Subcutaneous abdominal adipose tissue (tissue), 5 donors: ENCODE data around the gene MRPL53.
"Not testable (repeated sequence)": the region's sequence is repeated elsewhere in the genome, so short reads cannot be mapped to it uniquely, and the experiment has no call there.

Experiments used
- H3K27ac ChIP-seq: one replicate; pipeline ENCODE4 v1.7.0; 2013; ENCODE audit warnings: low read depth, mild to moderate bottlenecking, inconsistent platforms, low read length, moderate library complexity
- H3K27me3 ChIP-seq, 5 donors: one replicate each; pipeline ENCODE4 v1.7.0; 2013; ENCODE audit warnings: low read length in 5 of 5, inconsistent platforms in 1 of 5; ENCODE audit not compliant: control insufficient read depth in 5 of 5, insufficient read depth in 4 of 5
- H3K36me3 ChIP-seq, 5 donors: one replicate each; pipeline ENCODE4 v1.7.0; 2013; ENCODE audit warnings: low read length in 5 of 5; ENCODE audit not compliant: control insufficient read depth in 5 of 5, insufficient read depth in 5 of 5
- H3K4me1 ChIP-seq, 5 donors: one replicate each; pipeline ENCODE4 v1.7.0; 2013; ENCODE audit warnings: low read length in 5 of 5, mild to moderate bottlenecking in 3 of 5, moderate library complexity in 1 of 5; ENCODE audit not compliant: control insufficient read depth in 5 of 5, insufficient read depth in 5 of 5
- H3K4me3 ChIP-seq, 5 donors: one replicate each; pipeline ENCODE4 v1.7.0; 2013; ENCODE audit warnings: low read length in 5 of 5, low read depth in 1 of 5
- H3K9ac ChIP-seq, 5 donors: one replicate each; pipeline ENCODE4 v1.7.0; 2013; ENCODE audit warnings: low read length in 5 of 5, mild to moderate bottlenecking in 4 of 5, moderate library complexity in 3 of 5
- H3K9me3 ChIP-seq, 5 donors: one replicate each; pipeline ENCODE4 v1.7.0; 2013; ENCODE audit warnings: low read length in 5 of 5; ENCODE audit not compliant: control insufficient read depth in 5 of 5
- donor health status: healthy.
- donor health status: healthy.
- donor health status: healthy.
- donor health status: healthy.
- donor health status: healthy.

MRPL53 gene

GRCh38 chr2:74495440-74495839 lies 23.0 kb upstream of the MRPL53 start:
- Histone ChIP-seq H3K9ac (no peak overlapping the region), H3K27me3 (peaks cover 30 to 34% (median 34%) of the 10 kb centered on the region in 5 donors), H3K9me3 (no peaks in the 10 kb centered on the region), H3K4me1 (peaks cover 0 to 28% (median 22%) of the 10 kb centered on the region in 5 donors), H3K4me3 (no peak overlapping the region), H3K27ac (no peak overlapping the region), H3K36me3 (peaks cover 5 to 42% (median 41%) of the 10 kb centered on the region in 5 donors)

DNA sequence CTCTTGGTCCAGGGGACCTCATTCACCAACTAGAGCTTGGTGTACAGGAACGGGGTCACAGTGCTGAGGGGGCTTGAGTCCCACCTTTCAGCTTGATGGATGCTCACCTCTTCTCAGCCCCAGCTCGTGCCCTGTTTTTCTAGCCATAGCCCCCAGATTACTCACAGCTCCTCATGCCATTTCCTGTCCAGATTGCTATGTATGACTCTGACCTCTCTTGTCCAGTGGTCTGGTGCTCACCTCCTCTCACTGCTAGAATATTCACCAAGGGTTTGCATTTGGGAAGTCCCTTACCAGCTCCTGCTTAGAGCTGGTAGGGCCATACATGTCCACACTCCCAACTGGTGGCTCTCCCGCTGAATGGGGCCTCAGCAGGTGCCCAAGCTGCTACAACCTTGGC lies 21.1 kb upstream of the MRPL53 start:
- Histone ChIP-seq H3K27me3 (peaks cover 13 to 17% (median 15%) of the 10 kb centered on the region in 5 donors), H3K9ac (no peak overlapping the region), H3K9me3 (no peaks in the 10 kb centered on the region), H3K4me1 (peaks cover 0 to 14% (median 11%) of the 10 kb centered on the region in 5 donors), H3K27ac (no peak overlapping the region), H3K4me3 (no peak overlapping the region), H3K36me3 (peaks cover 5 to 57% (median 46%) of the 10 kb centered on the region in 5 donors)

DNA sequence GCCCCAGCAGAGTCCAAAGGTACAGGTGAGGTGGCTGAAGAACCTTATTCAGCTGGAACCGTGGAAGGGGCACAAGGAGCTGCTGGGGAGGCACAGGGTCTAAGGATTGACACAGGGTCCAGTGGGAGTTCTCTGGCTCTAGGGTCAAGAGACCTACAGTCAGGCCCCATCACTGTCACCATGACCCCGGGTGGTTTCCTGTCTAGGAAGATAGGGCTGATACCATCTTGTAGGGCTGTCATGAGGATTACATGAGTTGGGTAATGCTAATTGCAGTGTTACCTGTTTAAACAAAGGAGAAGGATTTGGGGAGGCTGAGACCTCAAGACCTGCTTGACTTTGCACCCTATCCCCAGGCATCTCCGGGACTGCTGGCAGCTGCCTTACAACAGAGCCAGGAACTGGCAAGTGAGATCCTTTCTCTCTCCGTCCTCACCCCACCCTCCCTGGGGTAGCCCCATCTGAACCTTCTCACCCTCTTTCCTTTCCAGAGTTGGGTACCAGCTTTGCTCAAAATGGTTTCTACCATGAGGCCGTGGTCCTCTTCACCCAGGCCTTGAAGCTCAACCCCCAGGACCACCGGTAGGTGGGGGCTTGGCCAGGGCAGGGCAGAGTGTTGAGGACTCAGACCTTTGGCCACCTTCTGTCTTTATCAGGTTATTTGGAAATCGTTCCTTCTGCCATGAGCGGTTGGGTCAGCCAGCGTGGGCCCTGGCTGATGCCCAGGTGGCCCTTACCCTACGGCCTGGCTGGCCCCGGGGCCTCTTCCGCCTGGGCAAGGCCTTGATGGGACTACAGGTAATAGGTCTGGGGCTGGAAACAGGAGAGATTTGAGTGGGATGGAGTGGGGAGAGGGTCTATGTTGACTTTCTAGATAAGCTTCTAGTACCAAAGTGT lies 19.4 kb upstream of the MRPL53 start:
- no peak overlapping the region for H3K4me3 ChIP-seq
- H3K36me3 ChIP-seq: peaks cover 5 to 68% (median 49%) of the 10 kb centered on the region in 5 donors
- no peaks in the 10 kb centered on the region for H3K4me1 ChIP-seq
- peaks cover 0 to 3% (median 0%) of the 10 kb centered on the region in 5 donors for H3K27me3 ChIP-seq
- H3K27ac ChIP-seq: no peak overlapping the region
- no peaks in the 10 kb centered on the region for H3K9me3 ChIP-seq
- no peak overlapping the region for H3K9ac ChIP-seq

GRCh38 chr2:74489906-74490305 lies 17.4 kb upstream of the MRPL53 start:
- no peak overlapping the region for H3K4me3 ChIP-seq
- H3K36me3 ChIP-seq: peaks cover 8 to 81% (median 56%) of the 10 kb centered on the region in 5 donors
- no peaks in the 10 kb centered on the region for H3K4me1 ChIP-seq
- no peak overlapping the region for H3K9ac ChIP-seq
- H3K9me3 ChIP-seq: no peaks in the 10 kb centered on the region
- no peaks in the 10 kb centered on the region for H3K27me3 ChIP-seq
- H3K27ac ChIP-seq: no peak overlapping the region

- H3K9ac ChIP-seq: no peak overlapping the region
- H3K27me3 ChIP-seq: no peaks in the 10 kb centered on the region
- no peak overlapping the region for H3K4me3 ChIP-seq
- peaks cover 0 to 4% (median under 1%) of the 10 kb centered on the region in 5 donors for H3K4me1 ChIP-seq
- no peaks in the 10 kb centered on the region for H3K9me3 ChIP-seq
- peaks cover 3 to 74% (median 49%) of the 10 kb centered on the region in 5 donors for H3K36me3 ChIP-seq
- no peak overlapping the region for H3K27ac ChIP-seq
Measured at GRCh38 chr2:74488643-74489481, 16.4 kb upstream of the MRPL53 start.

GRCh38 chr2:74486141-74486540 lies 13.7 kb upstream of the MRPL53 start:
- Histone ChIP-seq H3K36me3 (peaks cover 3 to 47% (median 22%) of the 10 kb centered on the region in 5 donors), H3K4me3 (no peak overlapping the region), H3K27me3 (no peaks in the 10 kb centered on the region), H3K4me1 (peaks cover 4 to 26% (median 23%) of the 10 kb centered on the region in 5 donors), H3K9ac (no peak overlapping the region), H3K9me3 (no peaks in the 10 kb centered on the region), H3K27ac (no peak overlapping the region)

DNA sequence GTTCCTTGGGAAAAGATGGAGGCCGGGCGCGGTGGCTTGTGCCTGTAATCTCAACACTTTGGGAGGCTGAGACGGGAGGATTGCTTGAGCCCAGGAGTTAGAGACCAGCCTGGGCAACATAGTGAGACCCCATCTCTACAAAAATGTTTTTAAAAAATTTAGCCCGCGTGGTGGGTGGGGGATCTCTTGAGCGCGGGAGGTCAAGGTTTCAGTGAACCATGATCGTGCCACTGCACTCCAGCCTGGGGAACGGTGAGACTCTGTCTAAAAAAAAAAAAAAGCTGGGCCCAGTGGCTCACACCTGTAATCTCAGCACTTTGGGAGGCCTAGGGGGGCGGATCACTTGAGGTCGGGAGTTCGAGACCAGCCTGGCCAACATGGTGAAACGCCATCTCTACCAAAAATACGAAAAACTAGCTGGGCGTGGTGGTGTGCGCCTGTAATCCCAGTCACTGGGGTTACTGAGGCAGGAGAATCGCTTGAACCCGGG lies 11.2 kb upstream of the MRPL53 start:
- Histone ChIP-seq H3K9ac (peak overlapping the region; percentile 56 to 94 (median 87)), H3K4me1 (peaks cover 6 to 32% (median 28%) of the 10 kb centered on the region in 5 donors), H3K4me3 (peak overlapping the region; percentile 95 to 100 (median 98)), H3K36me3 (peaks cover 6 to 48% (median 19%) of the 10 kb centered on the region in 5 donors)
- H3K27ac ChIP-seq, H3K27me3 ChIP-seq, H3K9me3 ChIP-seq: not testable (repeated sequence)

DNA sequence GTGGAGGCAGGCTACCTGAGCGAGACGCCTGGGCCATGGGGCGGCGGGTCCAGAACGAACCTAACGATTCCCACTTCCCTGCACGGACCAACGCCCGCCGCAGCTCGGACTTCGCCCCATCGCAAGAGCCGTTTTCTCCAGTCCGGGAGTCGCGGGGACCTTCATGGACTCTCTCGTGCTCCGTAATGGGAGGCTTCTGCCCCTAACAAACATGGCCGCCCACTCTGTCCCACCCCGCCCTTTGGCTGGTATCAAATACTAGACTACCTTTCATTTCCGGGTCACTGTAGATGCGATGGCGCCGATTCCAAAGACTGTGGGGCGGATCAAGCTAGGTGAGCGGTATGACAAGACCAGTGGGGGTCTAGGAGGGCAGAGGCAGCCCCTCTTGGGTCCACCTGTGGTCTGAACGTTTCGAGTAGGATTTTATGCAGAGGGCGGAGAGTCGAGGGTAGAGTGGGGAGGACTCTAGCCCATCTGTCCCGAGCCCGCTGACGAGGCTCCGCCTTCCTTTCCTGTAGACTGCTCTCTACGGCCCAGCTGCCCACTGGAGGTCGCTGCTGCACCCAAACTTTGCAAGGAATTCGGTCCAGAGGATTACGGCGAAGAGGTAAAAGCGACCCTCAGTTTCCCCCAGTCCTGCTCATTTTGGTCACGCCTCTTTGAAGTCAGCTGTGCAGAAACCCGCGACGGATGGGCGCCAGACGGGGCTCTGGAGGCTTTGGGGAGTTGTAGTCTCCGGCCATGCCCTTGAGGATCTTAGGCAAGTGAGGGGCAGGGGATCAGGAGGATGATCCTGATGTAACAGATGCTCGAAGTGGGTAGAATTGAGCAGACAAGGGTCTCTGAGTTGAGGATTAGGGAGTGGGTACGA lies 10.6 kb upstream of the MRPL53 start, which contains the start of the genes CCDC142 and TTC31:
TSS of gene CCDC142 (minus strand) at position 198 of the 874 bp plus-strand sequence. CDS start at position 37, 161 bp downstream.
TSS of gene TTC31 (plus strand) at position 281 of the 874 bp plus-strand sequence. CDS start at position 296, 15 bp downstream.
- Histone ChIP-seq H3K9ac (peak within 1 kb of the TSS; percentile 68 to 94 (median 87)), H3K27me3 (no peaks in the 10 kb centered on the region), H3K4me1 (peaks cover 6 to 32% (median 28%) of the 10 kb centered on the region in 5 donors), H3K36me3 (peaks cover 6 to 41% (median 19%) of the 10 kb centered on the region in 5 donors), H3K9me3 (no peaks in the 10 kb centered on the region), H3K4me3 (peak within 1 kb of the TSS; percentile 95 to 100 (median 98)), H3K27ac (peak within 1 kb of the TSS; percentile 84)
